KMS-11 (cell line): ENCODE results near the gene DPY19L1.
"Not testable (repeated sequence)": the region's sequence is repeated elsewhere in the genome, so short reads cannot be mapped to it uniquely, and the experiment has no call there.

Experiments
- H2AFZ ChIP-seq: fragments of 200-600 bp; sonication (generic); 2 replicates; pipeline ENCODE4 v1.6.1; 2016; ENCODE audit warnings: antibody characterized with exemption, mixed run types, low read depth
- H3K27ac ChIP-seq: fragments of 200-600 bp; sonication (generic); 2 replicates; pipeline ENCODE4 v1.6.1; 2016; ENCODE audit warnings: mild to moderate bottlenecking, mixed run types
- H3K27me3 ChIP-seq: fragments of 200-600 bp; sonication (generic); 2 replicates; pipeline ENCODE4 v1.6.1; 2017; ENCODE audit warnings: mild to moderate bottlenecking, low read depth, mixed run types, moderate library complexity; ENCODE audit not compliant: insufficient read depth
- H3K36me3 ChIP-seq: fragments of 200-600 bp; sonication (generic); 2 replicates; pipeline ENCODE4 v1.6.1; 2017; ENCODE audit warnings: mild to moderate bottlenecking, mixed run types; ENCODE audit not compliant: insufficient read depth
- H3K4me1 ChIP-seq: fragments of 200-600 bp; sonication (generic); 2 replicates; pipeline ENCODE4 v1.6.1; 2016; ENCODE audit warnings: mild to moderate bottlenecking, low read depth, mixed run types; ENCODE audit not compliant: poor library complexity, severe bottlenecking
- H3K4me2 ChIP-seq: fragments of 200-600 bp; sonication (generic); 2 replicates; pipeline ENCODE4 v1.7.0; 2016; ENCODE audit warnings: mild to moderate bottlenecking, mixed run types
- H3K4me3 ChIP-seq: fragments of 200-600 bp; sonication (generic); IDR thresholded peaks from 2 replicates; pipeline ENCODE4 v1.6.1; 2017; ENCODE audit warnings: low read depth, low read length, mixed read lengths; ENCODE audit not compliant: insufficient read depth
- H3K79me2 ChIP-seq: fragments of 200-600 bp; sonication (generic); 2 replicates; pipeline ENCODE4 v1.6.1; 2016; ENCODE audit warnings: low read depth, mixed run types; ENCODE audit not compliant: insufficient read depth
- H3K9ac ChIP-seq: fragments of 200-600 bp; sonication (generic); 2 replicates; pipeline ENCODE4 v1.6.1; 2016; ENCODE audit warnings: mild to moderate bottlenecking, mixed run types
- H4K20me1 ChIP-seq: fragments of 200-600 bp; sonication (generic); 2 replicates; pipeline ENCODE4 v1.6.1; 2016; ENCODE audit warnings: mild to moderate bottlenecking, mixed run types; ENCODE audit not compliant: insufficient read depth
- TF ChIP-seq, protein P1 (sequence below): fragments of 200-600 bp; sonication (generic); conservative IDR thresholded peaks from 2 replicates; pipeline ENCODE4 v1.6.1; 2017; ENCODE audit warnings: low read depth, mild to moderate bottlenecking, antibody characterized with exemption, low read length, moderate library complexity, mixed read lengths

The DPY19L1 gene

DNA sequence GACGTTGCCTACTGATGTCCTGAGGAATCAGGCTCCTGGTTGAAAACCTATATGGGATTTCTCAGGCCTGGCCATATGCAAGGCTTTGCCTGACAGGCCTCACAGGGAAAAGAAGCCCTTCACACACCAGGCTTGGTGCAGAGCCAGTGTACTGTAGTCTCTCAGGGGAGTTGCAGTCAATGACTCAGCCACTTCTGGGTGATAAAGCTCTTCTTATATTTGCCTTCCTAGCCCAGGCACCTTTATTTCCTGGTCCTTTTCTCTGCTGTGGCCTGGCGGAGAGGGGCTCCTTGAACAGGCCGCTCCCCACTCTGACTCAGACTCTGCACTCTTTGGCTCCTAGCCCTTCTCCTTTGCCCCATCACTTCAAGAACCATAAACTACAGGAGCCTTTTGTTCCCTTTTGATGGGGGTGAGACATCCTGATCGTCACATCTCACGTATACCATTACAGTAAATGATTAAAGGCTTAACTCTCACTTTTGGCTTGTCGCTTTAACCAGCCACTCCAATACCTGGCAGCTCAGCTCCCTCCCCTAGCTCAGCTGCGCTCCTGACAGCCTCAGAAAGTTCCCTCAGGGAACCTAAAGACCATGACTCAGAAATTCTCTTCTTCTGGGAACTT, 33.5 kb downstream of the DPY19L1 start:
- Histone ChIP-seq H3K4me2 (no peak overlapping the region), H3K36me3 (no peaks in the 10 kb centered on the region), H3K27me3 (no peaks in the 10 kb centered on the region), H3K4me1 (peaks cover 46% of the 10 kb centered on the region), H3K9ac (no peak overlapping the region), H2AFZ (no peak overlapping the region), H3K79me2 (no peaks in the 10 kb centered on the region), H3K4me3 (no peak overlapping the region), H4K20me1 (no peaks in the 10 kb centered on the region), H3K27ac (no peak overlapping the region)
- TF ChIP-seq, protein P1, sequence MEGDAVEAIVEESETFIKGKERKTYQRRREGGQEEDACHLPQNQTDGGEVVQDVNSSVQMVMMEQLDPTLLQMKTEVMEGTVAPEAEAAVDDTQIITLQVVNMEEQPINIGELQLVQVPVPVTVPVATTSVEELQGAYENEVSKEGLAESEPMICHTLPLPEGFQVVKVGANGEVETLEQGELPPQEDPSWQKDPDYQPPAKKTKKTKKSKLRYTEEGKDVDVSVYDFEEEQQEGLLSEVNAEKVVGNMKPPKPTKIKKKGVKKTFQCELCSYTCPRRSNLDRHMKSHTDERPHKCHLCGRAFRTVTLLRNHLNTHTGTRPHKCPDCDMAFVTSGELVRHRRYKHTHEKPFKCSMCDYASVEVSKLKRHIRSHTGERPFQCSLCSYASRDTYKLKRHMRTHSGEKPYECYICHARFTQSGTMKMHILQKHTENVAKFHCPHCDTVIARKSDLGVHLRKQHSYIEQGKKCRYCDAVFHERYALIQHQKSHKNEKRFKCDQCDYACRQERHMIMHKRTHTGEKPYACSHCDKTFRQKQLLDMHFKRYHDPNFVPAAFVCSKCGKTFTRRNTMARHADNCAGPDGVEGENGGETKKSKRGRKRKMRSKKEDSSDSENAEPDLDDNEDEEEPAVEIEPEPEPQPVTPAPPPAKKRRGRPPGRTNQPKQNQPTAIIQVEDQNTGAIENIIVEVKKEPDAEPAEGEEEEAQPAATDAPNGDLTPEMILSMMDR: no peak

DNA sequence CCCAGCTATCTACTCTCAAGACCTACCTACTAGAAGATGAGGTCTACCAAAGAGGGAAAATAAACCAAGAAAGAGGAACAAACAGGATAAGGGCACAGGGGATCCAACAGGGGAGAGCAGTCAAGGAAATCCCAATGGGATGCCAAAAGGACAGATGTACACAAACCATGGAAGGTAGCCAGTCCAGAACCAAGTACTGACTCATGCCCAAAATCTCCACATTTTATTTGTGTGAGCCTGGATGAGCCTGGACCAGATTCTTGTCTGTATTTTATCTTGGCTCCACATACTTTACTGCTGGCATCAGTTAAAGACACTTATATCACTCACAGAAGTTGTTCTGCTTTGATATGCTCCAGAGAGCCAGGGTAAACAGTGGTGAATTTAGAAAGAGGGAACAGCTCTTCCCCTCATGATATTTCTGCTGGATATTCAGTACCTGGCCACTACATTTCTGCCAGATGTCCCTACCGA, 34.1 kb downstream of the DPY19L1 start:
- not testable (repeated sequence) for H2AFZ ChIP-seq, H3K79me2 ChIP-seq, H4K20me1 ChIP-seq, H3K9ac ChIP-seq, H3K36me3 ChIP-seq, H3K4me2 ChIP-seq, H3K27ac ChIP-seq, H3K4me3 ChIP-seq, H3K27me3 ChIP-seq
- H3K4me1 ChIP-seq: peaks cover 42% of the 10 kb centered on the region

DNA sequence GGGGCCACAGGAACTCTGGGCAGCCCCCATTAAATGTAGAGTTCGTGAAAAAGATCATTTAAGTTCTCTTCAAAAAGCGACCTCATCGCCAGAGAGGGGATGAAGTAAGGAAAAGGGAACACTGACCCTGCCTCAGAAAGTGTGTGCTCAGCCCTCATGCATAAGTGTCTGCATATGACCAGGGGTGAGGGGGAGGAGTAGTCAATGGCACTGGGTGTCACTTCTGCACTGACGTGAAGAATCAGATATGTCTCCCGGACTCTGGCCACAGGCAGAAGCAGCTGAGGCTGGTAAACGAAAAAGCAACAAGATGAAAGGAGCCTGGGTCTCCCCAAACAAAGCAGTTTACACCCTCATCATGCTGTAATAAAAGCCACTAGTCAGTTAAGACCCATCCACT, 39.0 kb downstream of the DPY19L1 start:
- not testable (repeated sequence) for H3K4me1 ChIP-seq, H3K4me2 ChIP-seq, H3K79me2 ChIP-seq, H3K9ac ChIP-seq, H2AFZ ChIP-seq, H3K27ac ChIP-seq, H3K27me3 ChIP-seq, H3K36me3 ChIP-seq, H3K4me3 ChIP-seq, H4K20me1 ChIP-seq

DNA sequence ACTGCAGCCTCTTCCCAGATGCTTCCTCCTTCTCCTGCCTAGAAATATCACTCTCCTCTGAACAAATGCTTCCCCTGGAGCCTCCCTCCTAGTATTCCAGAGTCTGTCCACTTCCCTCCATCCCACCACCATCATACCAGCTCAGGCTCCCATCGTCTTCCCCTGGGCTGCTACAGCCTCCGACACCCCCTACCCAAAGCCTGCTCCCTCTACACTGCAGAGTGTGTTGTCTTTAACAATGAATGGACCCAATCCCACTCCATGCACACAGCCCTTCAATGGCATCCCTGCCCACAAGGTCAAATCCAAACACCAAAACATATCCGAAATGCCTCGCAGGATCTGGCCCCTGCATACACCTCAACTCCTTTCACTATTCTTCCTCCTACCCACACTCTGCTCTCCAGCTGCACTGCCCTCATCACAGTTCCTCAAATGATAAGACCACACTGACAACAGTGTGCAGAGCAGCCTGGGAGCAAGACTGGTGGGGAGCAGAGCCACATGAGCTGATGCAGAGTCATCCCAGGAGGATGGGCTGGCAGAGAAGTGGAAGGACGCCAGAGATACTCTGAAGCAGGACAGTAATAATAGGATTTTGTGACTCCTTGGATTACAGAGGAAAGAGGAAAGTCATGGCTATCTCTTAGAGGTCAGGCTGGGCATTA, 40.7 kb downstream of the DPY19L1 start:
- not testable (repeated sequence) for H3K79me2 ChIP-seq, H3K36me3 ChIP-seq, H3K4me3 ChIP-seq, H3K4me1 ChIP-seq, H3K27me3 ChIP-seq, H4K20me1 ChIP-seq, H3K4me2 ChIP-seq, H2AFZ ChIP-seq, H3K9ac ChIP-seq, H3K27ac ChIP-seq

DNA sequence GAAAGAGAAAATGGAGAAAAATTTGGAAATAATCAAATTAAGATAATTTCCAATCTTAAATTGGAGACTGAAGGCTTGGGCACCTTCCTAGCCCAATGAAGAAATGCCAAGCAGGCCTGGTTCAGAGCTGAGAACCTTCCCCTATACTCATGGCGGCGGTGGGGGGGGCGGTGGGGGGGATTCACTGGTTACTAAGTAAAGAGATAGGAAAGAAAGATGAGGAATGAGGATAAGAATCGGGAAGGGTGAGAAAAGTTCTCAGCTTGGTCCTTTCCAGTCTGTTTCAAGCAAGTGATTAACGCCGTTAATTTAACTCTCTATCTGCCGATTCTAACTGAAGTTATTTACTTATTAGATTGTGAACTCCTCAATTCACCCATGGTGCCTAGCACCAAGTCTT, 41.5 kb downstream of the DPY19L1 start:
- no peaks in the 10 kb centered on the region for H4K20me1 ChIP-seq
- H3K36me3 ChIP-seq: no peaks in the 10 kb centered on the region
- H3K27me3 ChIP-seq: no peaks in the 10 kb centered on the region
- no peak overlapping the region for H3K9ac ChIP-seq
- TF ChIP-seq, protein P1: no peak
- no peak overlapping the region for H3K4me3 ChIP-seq
- peaks cover 5% of the 10 kb centered on the region for H3K4me1 ChIP-seq
- no peak overlapping the region for H3K27ac ChIP-seq
- H3K79me2 ChIP-seq: no peaks in the 10 kb centered on the region
- H3K4me2 ChIP-seq: no peak overlapping the region
- H2AFZ ChIP-seq: no peak overlapping the region
